Esophagus squamous epithelium (tissue), 5 donors: ENCODE measurements around the gene PTPA. TPM values are rescaled to one million over a fixed set of nuclear protein-coding genes. Genes with fewer than 3 reads are reported as not detected.
"Not testable (repeated sequence)": the region's sequence is repeated elsewhere in the genome, so short reads cannot be mapped to it uniquely, and the experiment has no call there.

Experiments used
- DNase-seq: peaks from one replicate; lab custom pipeline; 2025; lab: John Stamatoyannopoulos, UW
- H3K27ac ChIP-seq, 4 donors: fragments of 200-600 bp; sonication (generic); one replicate each; pipeline ENCODE4 v1.5.1; 2016 to 2019; ENCODE audit warnings: mild to moderate bottlenecking in 1 of 4
- H3K27me3 ChIP-seq, 4 donors: fragments of 200-600 bp; sonication (generic); 1 replicate in 3 of 4; 2 replicates in 1 of 4; pipeline versions ENCODE4 v1.5.1 to v1.6.0; 2017 to 2021; ENCODE audit warnings: antibody characterized with exemption in 1 of 4
- H3K36me3 ChIP-seq, 3 donors: fragments of 200-600 bp; sonication (generic); one replicate each; pipeline ENCODE4 v1.5.1; 2016 to 2019
- H3K4me1 ChIP-seq, 3 donors: fragments of 200-600 bp; sonication (generic); one replicate each; pipeline ENCODE4 v1.5.1; 2017 to 2019
- H3K4me3 ChIP-seq, 4 donors: fragments of 200-600 bp; sonication (generic); 1 replicate in 3 of 4; 2 replicates in 1 of 4; pipeline ENCODE4 v1.5.1; 2016 to 2019; ENCODE audit warnings: mild to moderate bottlenecking in 2 of 4, moderate library complexity in 1 of 4
- H3K9me3 ChIP-seq, 3 donors: fragments of 200-600 bp; sonication (generic); one replicate each; pipeline ENCODE4 v1.5.1; 2016 to 2019
- CTCF ChIP-seq, 6 experiments: fragments of 450-650 bp in 4 of 6; fragments of 200-600 bp in 2 of 6; sonication (generic) in 2 of 6; IDR thresholded peaks; one replicate each; pipeline ENCODE4 v1.5.1; 2016 to 2019; ENCODE audit warnings: antibody characterized with exemption in 6 of 6, mild to moderate bottlenecking in 4 of 6, moderate library complexity in 4 of 6
- POLR2A ChIP-seq, 4 donors: fragments of 450-650 bp; IDR thresholded peaks; one replicate each; pipeline ENCODE4 v1.6.1; 2017; ENCODE audit warnings: antibody characterized with exemption in 4 of 4, mild to moderate bottlenecking in 4 of 4, moderate library complexity in 3 of 4
- WGBS, 2 donors: methylation state at CpG; one replicate each; pipeline ENCODE4 v1.1.5; 2018; 5-methylcytosine and 5-hydroxymethylcytosine counted together
- intact Hi-C: fragments of 100-400 bp; cut with DNase I; formaldehyde crosslinking; loops from one replicate; pipeline ENCODE4 v1.15.0; 2022
- total RNA-seq, 4 donors: library from RNA; depleted of rRNA; stranded (reverse); fragments of >200 nt; gene quantifications; one replicate each; pipeline ENCODE4 v1.1.0, GENCODE V29; 2016
- donor health status: DM: yes; HTN: yes; CAD: no.

PTPA gene
- total RNA-seq, 4 donors from 2014 or later: 59.1 to 110 (median 80.6) TPM

- peak overlapping the region in 3 of 4 donors; percentile 71 to 84 (median 77) for H3K27ac ChIP-seq
- no peaks in the 10 kb centered on the region for H3K9me3 ChIP-seq
- WGBS, 2 donors: 52 to 58% methylated on average over 5 to 8 of the region's 8 CpGs
- no peaks in the 10 kb centered on the region for H3K27me3 ChIP-seq
- H3K4me3 ChIP-seq: no peak overlapping the region
- H3K36me3 ChIP-seq: peaks cover 7 to 99% (median 25%) of the 10 kb centered on the region in 3 donors
- intact Hi-C loops: no loop called here
- TF ChIP-seq POLR2A (IDR thresholded peaks at IDR 0.05) (no peak), CTCF (IDR thresholded peaks at IDR 0.05) (no peak)
- no peak for DNase-seq
- H3K4me1 ChIP-seq: peaks cover 4 to 42% (median 6%) of the 10 kb centered on the region in 3 donors
These were observed 14.3 kb downstream of the PTPA start for GRCh38 chr9:129125478-129125877.

GRCh38 chr9:129126749-129127618 is 15.8 kb downstream of the PTPA start:
- DNase-seq: no peak

GRCh38 chr9:129128689-129129088 is 17.5 kb downstream of the PTPA start:
- Histone ChIP-seq H3K4me1 (peaks cover 4 to 44% (median 9%) of the 10 kb centered on the region in 3 donors), H3K9me3 (no peaks in the 10 kb centered on the region), H3K27me3 (no peaks in the 10 kb centered on the region), H3K27ac (no peak overlapping the region), H3K36me3 (peaks cover 6 to 97% (median 17%) of the 10 kb centered on the region in 3 donors), H3K4me3 (no peak overlapping the region)
- DNase-seq: no peak
- WGBS, 2 donors: 82 to 90% methylated on average over 3 to 5 of the region's 5 CpGs
- intact Hi-C loops: no loop called here
- no peak for TF ChIP-seq CTCF (IDR thresholded peaks at IDR 0.05)
- no peak for TF ChIP-seq POLR2A (IDR thresholded peaks at IDR 0.05)

More at GRCh38 chr9:129126749-129127618, 15.8 kb downstream of the PTPA start:
- Histone ChIP-seq H3K4me3 (no peak overlapping the region), H3K9me3 (no peaks in the 10 kb centered on the region), H3K36me3 (peaks cover 0 to 97% (median 25%) of the 10 kb centered on the region in 3 donors), H3K27me3 (no peaks in the 10 kb centered on the region), H3K27ac (peak overlapping the region; percentile 15 to 84 (median 62)), H3K4me1 (peaks cover 4 to 42% (median 9%) of the 10 kb centered on the region in 3 donors)
- intact Hi-C loops: no loop called here
- 54 to 73% methylated on average over 5 to 8 of the region's 10 CpGs for WGBS, 2 donors
- TF ChIP-seq CTCF (IDR thresholded peaks at IDR 0.05): no peak

- H3K9me3 ChIP-seq, DNase-seq, intact Hi-C loops, H3K27ac ChIP-seq, H3K4me3 ChIP-seq, H3K27me3 ChIP-seq: not testable (repeated sequence)
- peaks cover 12 to 97% (median 14%) of the 10 kb centered on the region in 3 donors for H3K36me3 ChIP-seq
- 73 to 79% methylated on average over 7 of the region's 7 CpGs for WGBS, 2 donors
- H3K4me1 ChIP-seq: peaks cover under 1 to 34% (median 6%) of the 10 kb centered on the region in 3 donors
These were observed 19.1 kb downstream of the PTPA start for GRCh38 chr9:129130271-129130670.

- H3K27me3 ChIP-seq: no peaks in the 10 kb centered on the region
- DNase-seq: no peak
- peaks cover 17 to 97% (median 17%) of the 10 kb centered on the region in 3 donors for H3K36me3 ChIP-seq
- H3K4me3 ChIP-seq: no peak overlapping the region
- WGBS, 2 donors: 59 to 65% methylated on average over 3 of the region's 3 CpGs
- TF ChIP-seq CTCF (IDR thresholded peaks at IDR 0.05) (no peak), POLR2A (IDR thresholded peaks at IDR 0.05) (no peak)
- peaks cover 0 to 29% (median 6%) of the 10 kb centered on the region in 3 donors for H3K4me1 ChIP-seq
- intact Hi-C loops: no loop called here
- H3K27ac ChIP-seq: peak overlapping the region in 1 of 4 donors; percentile 14
- H3K9me3 ChIP-seq: no peaks in the 10 kb centered on the region
These were observed 19.6 kb downstream of the PTPA start for GRCh38 chr9:129130791-129131190.
